Activated CD8-positive, alpha-beta memory T cell treated with anti-CD3 and anti-CD28 coated beads, Interleukin-2, amount 50 U/mL, for 4 hours (primary cell): Measurements from ENCODE around the gene PRR7.
"Not testable (repeated sequence)": the region's sequence is repeated elsewhere in the genome, so short reads cannot be mapped to it uniquely, and the experiment has no call there.

Experiments
- DNase-seq: peaks from one replicate; pipeline ENCODE4 v3.0.0-alpha.2; 2020

The PRR7 gene

GRCh38 chr5:177470759-177471536, 24.3 kb downstream of the PRR7 start:
- no peak for DNase-seq

DNA sequence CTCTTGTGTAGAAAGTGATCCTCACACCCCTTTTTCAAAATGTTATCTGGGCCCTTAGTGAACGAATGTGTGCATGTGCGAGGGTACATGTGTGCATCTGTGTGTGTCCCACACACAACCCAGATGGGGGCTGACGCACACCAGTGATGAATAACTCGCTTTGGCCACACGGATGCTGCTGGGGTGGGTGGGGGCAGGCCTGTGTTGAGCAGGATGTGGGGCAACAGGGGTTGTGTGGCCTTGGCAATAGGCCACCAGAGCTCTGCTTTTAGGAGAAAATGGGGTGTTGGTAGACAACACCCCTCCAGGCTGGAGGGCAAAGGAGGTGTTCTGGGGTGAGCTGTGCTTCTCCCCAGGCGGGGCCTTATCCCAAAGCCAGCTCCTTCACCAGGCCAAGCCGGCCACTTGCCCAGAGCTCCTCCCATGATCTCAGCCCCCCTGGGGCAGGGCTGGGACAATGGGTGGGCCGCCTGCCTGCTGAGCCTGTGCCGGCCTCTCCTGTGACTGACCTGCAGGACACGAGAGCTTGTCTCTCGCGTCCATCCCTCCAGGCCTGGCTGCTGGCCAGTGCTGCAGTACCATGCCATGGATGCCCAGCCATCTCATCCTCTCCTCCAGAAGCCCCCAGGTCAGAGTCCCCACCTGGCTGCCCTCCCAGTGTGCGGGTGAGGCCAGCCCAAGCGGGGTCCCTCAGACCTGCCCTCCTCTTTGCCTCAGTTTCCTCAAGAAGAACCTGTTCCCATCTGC, 25.2 kb downstream of the PRR7 start:
- peak; percentile 66 for DNase-seq

DNA sequence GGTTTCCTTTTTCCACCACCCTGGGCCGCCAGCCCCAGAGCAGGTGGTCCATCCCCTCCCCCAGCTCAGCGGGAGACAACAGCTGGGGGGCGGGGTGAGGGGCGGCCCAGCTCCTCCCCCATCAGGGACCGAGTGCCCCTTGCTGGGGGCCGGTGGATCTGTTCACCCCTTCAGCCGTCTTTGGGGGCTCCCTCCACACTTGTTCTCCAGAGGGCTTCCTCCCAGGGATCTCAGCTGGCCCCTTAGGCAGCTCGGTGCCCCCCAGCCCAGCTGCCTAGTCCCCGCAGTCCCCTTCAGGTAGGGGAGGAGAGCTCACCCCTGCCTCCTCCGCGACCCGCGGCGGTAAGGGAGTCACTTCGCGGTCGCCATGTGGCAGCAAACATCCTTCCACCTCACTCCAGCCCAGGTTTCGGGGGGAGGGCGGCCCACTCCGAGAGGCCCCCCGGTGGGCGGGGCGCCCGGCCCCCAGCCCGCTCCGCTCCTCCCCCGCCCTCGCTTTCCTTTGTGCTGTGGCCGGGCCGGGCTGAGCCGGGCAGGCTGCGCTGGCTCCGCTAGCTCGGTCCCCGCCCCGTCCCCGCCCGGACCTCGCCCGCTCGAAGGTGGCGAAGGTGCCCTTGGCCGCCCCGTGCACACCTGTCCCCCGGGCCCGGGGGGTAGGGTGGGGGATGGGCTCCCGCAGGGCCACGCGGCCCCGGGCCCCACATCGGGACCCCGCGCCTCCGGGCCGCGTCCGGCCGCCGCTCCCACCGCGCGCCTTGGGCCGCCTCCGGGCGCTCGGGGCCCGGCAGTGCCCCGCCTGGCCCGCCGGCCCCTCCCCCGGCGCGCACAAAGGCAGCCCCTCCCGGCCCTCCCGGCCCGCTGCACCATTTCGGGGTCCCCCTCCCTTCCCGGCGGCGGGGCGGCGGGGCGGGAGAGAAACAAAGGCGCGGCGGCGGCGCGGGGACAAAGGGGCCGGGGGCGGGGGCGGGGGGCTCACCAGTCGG, 26.1 kb downstream of the PRR7 start:
- peak; percentile 75 for DNase-seq

- DNase-seq, result peak; percentile 37
These were observed 26.9 kb downstream of the PRR7 start, which contains the start of gene DBN1 for GRCh38 chr5:177473443-177474001. DBN1 (minus strand) TSS chr5:177473634; CDS start chr5:177473521, 113 bp downstream.

DNA sequence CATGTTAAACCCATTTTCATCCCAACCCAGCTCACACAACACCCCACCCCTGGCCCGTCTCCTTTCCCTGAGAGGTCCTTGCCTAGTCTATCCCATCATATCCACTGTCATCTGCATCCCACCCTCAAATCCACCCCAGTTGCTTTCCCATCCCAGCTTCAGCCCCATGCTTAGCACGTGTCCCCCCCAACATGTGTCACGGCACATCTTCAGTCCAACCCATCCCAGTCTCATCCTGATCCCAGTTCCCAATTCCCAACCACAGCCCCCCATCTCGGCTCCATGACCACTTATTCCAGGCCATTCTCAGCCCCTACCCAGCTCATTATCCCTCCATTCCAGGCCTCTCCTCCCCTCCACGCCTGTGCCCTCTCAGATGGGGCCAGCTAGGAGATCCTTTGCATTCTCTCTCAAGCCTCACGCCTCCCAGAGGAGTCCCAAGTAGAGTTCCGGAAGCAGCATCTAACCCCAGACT, 27.4 kb downstream of the PRR7 start:
- DNase-seq, result no peak

DNA sequence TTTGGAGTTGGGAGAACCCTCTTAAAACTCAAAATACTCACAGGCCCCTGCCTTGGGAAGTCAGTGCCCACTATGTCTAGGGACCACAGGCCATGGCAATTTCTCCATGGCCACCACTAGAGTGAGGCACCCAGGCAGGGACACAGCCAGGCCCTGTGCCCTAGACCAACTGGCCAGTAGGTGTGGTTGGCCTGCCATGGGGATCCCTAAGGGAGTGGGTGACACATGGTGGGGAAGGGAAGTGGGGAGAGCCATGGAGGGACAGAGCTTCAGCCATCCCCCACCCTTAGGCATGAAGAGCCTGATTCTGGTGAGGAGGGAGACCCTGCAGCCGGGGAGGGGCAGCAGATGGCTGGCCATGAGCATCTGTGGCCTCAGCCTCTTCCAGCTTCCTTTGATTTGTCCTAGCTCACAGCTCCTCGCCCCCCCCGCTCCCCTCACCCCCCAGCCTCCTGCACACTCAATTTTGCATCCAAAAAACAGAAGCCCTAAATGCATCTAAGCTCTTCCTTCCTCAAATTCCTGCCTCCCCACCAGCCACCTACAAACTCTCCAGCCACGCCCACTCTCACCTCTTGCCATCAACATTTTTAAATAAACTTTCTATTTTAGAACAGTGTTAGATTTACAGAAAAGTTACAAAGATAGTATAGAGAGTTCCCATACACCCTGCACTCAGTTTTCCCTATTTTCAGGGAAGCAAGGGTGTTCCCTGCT, 28.4 kb downstream of the PRR7 start:
- DNase-seq, result no peak

GRCh38 chr5:177475563-177476427, 29.2 kb downstream of the PRR7 start:
- DNase-seq, result no peak

- no peak for DNase-seq
These were observed 30.1 kb downstream of the PRR7 start for GRCh38 chr5:177476531-177477233.

DNA sequence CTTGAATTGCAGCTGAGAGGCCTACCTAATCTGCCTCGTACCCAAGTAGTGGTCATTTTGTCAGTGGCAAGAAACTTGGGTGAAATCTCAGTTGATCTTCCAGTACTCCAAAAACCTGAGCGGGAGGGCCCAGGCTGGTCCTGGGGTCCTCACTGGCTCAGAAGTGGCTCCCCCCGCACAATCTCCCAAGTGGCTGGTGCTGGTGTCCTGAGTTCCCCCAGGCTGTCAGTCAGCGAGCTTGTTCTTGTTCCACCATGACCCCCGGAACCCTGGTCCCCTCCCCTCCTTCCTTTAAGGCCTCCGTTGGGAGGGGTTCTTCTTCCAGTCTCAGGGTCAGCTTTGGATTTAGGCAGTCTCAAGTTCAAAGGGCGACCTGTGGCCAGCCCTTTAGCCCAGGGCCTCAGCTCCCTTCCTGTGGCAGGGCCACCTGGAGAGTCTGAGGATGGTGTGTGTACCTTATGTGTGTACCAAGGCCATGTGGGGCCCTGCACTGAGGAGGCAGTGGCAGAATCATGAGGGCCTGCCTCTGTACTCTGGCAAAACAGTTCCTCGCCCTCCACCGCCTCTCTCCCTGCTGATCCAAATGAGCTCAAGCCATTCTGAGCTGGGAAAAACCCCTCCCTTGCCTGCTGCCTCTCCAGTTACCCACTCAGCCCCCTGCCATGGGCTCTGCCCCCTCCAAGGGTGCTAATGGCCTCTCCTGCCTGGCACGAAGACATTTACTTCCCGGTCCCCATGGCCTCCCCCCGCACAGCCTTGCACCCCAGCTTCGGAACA, 31.3 kb downstream of the PRR7 start:
- DNase-seq, result no peak

GRCh38 chr5:177478711-177479646, 32.4 kb downstream of the PRR7 start:
- DNase-seq, result peak; percentile 50

DNA sequence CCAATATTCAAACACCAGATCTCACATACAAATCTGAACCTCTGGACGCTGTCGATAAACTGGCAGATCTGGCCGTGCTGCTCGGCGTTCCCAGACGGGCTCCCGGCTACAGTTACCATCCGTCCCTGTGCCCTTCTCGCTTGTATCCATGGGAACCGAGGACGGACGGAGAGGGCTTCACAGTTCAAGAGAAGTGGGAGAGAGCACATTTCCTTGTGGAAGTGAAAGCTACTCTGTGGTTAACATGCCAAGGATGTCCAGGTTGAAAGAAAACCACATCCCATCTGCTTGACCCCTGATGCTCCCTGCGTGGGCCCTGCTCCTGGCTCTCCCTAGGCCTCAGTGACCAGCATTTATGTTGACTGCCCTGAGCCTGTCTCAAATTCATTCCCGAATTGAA, 33.2 kb downstream of the PRR7 start:
- no peak for DNase-seq

- no peak for DNase-seq
These were observed 35.8 kb downstream of the PRR7 start for GRCh38 chr5:177482359-177482795.

DNA sequence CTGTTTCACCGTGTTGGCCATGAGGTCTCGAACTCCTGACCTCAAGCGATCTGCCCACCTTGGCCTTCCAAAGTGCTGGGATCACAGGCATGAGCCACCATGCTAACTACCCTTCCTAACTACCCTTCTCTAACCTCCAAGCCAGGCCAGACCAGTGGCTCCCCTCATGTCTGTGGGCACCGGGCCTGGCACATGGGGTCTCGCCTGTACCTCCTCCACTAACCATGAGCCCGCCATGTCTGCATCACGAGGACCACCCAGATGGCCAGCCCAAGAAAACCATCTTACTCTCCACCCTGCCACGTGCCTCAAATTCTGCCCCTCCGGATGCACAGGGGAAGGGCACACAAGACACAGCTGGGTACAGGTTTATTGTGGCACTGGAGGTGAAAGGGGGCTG, 36.4 kb downstream of the PRR7 start:
- DNase-seq, result no peak

DNA sequence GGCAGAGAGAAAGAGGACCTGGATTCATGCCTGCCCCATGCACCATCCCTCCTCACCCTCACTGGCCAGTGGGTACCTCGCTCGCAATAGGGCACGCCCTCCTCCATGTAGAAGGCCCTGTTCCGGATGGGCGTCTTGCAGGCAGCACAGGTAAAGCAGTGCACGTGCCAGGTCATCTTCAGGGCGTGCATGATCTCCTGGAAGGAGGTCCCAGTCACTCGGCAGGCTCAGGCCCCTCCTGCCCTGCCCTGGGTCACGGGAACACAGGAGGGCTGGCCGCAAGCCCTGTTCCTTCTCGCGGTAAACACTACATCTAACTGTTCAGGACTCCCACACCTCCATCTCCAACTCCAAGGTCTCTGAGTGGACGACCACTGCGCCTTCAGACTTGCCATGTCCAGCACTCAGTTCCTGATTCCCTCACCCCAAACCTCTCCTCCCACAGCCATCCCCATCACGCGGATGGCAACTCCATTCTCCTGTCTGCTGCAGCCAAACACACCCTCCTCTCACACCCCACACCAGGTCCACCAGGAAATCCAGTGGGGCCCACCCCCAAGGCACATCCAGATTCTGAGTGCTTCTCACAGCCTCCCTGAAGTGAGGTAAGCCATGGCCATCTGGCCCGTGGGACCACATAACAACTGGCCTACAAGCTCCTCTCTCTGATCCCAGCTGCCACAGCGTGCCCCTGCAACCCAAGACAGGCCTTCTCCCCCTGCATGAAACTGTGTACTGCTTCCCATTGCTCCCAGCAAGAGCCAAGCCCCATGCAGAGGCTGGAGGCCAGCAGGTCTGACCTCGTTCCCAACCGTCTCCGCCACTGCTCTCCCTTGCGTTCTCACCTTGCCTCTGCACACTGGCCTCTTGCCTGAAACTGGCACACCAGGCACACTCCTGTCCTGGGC, 37.6 kb downstream of the PRR7 start:
- DNase-seq, result no peak

DNA sequence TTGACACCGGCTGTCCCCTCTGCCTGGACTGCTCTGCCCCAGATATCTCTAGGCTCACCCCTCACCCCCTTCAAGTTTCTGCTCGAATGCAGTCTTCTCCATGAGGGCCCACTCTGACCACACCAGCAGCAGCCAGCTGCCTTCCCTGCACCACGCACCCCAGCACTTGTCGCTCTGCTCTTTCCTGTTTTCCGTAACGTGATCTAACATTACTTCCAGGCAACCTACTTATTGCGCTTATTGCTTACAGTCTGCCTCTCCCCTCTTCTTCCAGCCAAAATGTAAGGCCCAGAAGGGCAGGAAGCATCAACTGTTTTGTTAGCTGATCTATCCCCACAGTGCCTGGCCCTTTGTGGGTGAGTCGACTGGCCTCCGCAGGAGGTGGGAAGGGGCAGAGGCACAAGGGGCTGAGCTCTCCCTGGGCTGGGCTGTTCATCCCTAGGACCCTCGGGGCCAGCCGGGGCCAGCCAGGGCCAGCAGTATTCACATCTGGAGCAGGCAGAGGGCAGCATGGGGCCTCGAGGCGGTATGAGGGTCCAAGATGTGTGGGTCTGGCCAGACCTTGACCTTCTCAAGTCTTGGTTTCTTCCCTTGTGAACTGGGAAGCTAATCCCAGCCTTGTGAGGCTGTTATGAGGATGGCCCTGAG, 38.4 kb downstream of the PRR7 start:
- DNase-seq, result no peak

- DNase-seq, result not testable (repeated sequence)
These were observed 39.1 kb downstream of the PRR7 start for GRCh38 chr5:177485753-177486152.
